GM12872 (cell line): ENCODE results near the gene LRRC28.

Experiments used
- TF ChIP-seq, protein P1 (sequence below): IDR thresholded peaks from 3 replicates; pipeline ENCODE4 v1.5.1; 2011; ENCODE audit warnings: low read depth, mild to moderate bottlenecking, low read length, moderate library complexity; ENCODE audit not compliant: insufficient read depth

LRRC28 gene

DNA sequence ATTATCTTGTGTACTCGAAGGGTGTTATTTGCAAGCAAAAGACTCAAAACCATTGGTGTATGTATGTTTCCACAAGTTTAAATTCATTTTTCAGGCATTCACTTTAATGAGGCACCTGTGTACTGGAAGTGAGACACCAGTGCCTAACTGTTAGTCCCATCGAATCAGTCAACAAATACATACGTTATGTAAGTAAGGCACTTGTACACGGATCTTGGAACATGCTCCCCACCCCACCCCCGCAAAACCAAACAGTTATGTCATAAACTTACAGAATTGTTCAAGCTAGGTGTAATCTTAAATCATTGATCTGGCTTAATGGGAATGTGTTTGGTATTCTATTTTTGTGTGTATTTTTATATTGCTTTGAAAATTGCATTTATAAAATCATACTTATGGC is 17.1 kb downstream of the LRRC28 start:
- TF ChIP-seq, protein P1, sequence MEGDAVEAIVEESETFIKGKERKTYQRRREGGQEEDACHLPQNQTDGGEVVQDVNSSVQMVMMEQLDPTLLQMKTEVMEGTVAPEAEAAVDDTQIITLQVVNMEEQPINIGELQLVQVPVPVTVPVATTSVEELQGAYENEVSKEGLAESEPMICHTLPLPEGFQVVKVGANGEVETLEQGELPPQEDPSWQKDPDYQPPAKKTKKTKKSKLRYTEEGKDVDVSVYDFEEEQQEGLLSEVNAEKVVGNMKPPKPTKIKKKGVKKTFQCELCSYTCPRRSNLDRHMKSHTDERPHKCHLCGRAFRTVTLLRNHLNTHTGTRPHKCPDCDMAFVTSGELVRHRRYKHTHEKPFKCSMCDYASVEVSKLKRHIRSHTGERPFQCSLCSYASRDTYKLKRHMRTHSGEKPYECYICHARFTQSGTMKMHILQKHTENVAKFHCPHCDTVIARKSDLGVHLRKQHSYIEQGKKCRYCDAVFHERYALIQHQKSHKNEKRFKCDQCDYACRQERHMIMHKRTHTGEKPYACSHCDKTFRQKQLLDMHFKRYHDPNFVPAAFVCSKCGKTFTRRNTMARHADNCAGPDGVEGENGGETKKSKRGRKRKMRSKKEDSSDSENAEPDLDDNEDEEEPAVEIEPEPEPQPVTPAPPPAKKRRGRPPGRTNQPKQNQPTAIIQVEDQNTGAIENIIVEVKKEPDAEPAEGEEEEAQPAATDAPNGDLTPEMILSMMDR, result no peak

DNA sequence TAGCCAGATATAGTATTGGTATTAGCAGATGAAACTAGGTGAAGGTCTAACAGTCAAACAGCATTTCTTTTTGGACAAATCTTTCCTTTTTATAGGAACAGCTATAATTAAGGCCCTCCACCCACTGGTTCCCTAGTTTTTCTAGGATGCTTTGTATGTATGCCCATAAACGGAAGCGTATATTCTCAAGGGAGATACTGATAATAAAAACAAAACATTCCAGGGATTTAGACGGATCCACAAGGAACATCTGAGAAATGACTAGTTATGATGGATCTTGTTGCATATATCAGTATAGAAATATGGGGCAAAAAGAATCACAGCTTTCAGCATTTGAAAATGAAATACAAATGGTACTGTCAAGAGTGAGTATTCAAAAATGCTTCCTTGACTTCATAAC is 22.5 kb downstream of the LRRC28 start:
- TF ChIP-seq, protein P1, result no peak

DNA sequence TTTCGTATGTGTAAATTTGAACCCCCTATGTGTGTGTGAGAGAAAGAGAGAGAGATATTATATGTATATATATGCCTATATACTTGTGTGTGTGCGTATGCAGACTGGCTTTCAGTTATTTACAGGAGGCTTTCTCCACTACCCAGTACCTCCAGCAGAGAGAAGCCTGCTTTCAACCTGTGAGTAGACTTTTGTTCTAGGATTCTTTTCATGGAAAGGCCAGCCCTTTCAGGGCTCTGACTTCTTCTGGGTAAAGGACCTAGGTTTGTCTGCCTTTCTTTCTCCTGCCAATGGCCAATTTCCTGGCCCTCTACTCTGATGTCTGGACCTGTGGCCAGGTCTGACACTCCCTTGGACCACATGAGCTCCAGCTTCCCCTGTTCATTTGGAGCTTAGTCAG is 23.8 kb downstream of the LRRC28 start:
- TF ChIP-seq, protein P1, result no peak

DNA sequence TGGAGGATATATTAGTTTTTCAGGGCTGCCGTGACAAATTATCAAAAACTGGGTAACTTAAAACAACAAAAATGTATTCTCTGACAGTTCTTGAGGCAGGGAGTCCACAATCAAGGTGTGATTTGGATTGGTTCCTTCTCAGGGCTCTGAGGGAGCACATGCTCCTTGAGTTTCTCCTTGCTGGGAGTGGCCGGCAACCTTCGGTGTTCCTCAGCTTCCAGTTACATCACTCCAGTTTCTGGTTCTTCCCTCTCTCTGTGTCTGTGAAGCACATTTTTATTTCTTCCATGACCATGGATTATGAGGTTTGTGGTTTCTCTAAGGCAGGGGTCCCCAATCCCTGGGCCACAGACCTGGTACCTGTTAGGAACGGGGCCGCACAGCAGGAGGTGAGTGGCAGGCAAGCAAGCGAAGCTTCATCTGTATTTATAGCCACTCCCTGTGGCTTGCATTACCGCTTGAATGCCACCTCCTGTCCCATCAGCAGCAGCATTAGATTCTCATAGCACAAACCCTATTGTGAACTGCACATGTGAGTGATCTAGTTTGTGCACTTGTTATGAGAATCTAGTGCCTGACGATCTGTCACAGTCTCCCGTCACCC is 24.3 kb downstream of the LRRC28 start:
- TF ChIP-seq, protein P1, result no peak

DNA sequence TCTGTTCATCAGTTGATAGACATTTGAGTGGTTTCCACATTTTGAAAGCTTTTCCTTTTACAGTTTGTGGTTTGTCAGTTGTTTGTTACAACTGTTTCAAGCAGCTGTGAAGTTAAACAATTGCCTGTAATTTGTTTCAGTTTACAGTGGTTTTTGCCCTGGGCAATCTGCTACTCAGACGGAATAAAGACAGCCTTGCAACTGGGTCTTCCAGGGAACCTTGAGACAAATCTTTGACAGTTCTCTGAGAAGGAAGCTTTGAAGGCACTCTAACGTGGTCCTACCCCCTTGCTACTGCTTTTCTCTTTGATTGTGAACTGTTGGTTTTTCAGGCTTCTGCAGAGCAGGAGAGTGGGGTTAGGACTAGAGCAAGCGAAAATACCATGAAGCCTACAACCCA is 28.0 kb downstream of the LRRC28 start:
- TF ChIP-seq, protein P1, result no peak

DNA sequence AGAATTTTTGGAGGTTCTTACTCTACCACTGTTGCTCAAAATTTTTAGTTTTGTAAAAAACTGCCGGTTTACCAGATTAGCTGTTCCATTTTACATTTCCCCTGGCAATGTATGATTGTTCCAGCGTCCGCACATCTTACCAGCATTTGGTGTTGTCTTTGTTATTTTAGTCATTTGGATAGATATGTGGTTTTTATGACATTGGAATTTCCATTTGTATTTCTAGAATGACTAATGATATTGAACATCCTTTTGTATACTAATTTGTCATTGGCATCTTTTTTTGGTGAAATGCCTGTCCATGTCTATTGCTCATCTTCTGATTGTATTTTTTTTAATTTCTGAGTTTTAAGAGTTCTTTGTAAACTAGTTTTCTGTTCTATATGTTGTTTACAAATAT is 28.5 kb downstream of the LRRC28 start:
- TF ChIP-seq, protein P1, result no peak

DNA sequence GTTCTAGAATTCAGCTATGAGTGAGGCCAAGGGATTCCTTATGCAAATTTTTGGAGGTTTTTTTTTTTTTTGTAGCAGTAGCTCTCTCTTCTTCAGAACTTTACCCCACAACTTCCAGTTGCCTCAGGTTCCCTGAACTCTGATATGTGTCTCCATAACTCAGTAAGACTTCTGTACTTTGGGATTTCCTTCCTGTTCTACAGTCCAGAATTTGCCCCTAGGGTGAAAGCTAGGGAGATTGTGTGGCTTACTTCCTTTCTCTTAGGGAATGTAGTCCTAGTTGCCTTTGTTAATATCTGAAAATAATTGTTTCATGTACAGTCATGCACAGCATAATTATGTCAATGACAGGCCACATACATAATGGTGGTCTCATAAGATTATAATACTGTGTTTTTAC is 30.8 kb downstream of the LRRC28 start:
- TF ChIP-seq, protein P1, result no peak
